ENCODE measurements around the gene DCXR. TPM values are rescaled to one million over a fixed set of nuclear protein-coding genes. Genes with fewer than 3 reads are reported as not detected.

The DCXR gene
- total RNA-seq, 1 donor from 2014 or later, result 49.9 TPM

DNA sequence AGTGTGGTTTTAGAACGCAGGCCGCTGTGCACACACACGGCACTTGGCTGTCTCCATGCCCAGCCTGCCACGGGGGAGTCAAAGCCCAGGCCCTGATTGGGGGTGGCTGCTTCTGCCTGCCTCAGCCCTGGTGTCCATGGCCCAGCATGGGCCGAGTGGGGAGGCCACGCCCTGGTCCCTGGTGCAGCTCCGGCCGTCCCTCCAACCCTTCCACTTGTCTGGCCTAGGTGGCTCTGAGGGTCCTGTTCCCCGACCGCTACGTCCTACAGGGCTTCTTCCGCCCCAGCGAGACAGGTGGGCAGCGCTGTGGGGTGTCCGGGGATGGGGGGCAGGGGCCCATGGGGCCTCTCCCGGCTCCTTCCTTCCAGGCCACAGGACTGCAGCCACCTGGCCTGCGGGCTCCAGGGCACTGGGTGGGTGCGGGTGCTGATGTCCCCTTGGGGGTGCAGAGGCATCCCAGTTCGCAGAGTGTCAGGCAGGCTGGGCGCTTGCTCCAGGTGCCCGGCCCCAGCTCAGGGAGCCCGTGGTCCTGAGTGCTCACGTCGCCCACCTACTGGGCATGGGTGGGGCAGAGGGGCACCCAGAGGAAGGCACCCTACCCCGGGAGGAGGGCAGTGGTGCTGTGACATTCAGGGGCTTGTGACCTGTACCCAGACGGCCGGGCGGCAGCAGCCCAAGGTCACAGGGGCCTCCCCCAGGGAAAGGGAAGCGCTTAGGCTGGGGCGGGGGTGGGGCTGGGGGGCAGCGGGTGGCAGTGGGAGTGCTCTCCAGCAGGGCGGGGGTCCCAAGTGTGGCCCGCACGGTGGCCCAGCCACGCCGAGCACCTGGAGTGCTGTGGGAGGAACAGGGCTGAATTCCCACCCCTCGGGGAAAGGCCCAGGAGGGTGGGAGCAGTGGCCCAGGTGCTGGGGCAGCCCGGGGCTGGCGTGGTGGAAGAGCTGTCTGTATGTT, 26.6 kb downstream of the DCXR start:
- Histone ChIP-seq H3K4me3 (ENCODE audit: insufficient read depth, low read depth, low read length) (no peak overlapping the region), H3K27ac (ENCODE audit: low read depth, low read length) (no peak overlapping the region), H3K4me2 (ENCODE audit: low read length) (no peak overlapping the region), H3K9me3 (ENCODE audit: insufficient read depth, low read depth, low read length) (no peaks in the 10 kb centered on the region), H4K20me1 (ENCODE audit: insufficient read depth, low read length) (peaks cover 5% of the 10 kb centered on the region), H3K27me3 (ENCODE audit: insufficient read depth, low read length) (no peaks in the 10 kb centered on the region), H3K36me3 (ENCODE audit: insufficient read depth, low read length) (no peaks in the 10 kb centered on the region), H3K9ac (ENCODE audit: low read length) (no peak overlapping the region), H3K4me1 (ENCODE audit: insufficient read depth, low read length) (peaks cover 21% of the 10 kb centered on the region), H2AFZ (ENCODE audit: low read depth, low read length) (no peak overlapping the region), H3K79me2 (ENCODE audit: insufficient read depth, low read length) (no peaks in the 10 kb centered on the region)
- H3K27me3 Mint-ChIP-seq (ENCODE audit: low read depth, unreplicated experiment), result no peaks in the 10 kb centered on the region
- FAIRE-seq (no peak), DNase-seq (ENCODE audit: low read depth) (no peak)
- H3K27ac Mint-ChIP-seq (ENCODE audit: unreplicated experiment), result no peak overlapping the region
- no peaks in the 10 kb centered on the region for H3K36me3 Mint-ChIP-seq (ENCODE audit: low read depth, unreplicated experiment)
- H3K4me3 Mint-ChIP-seq (ENCODE audit: unreplicated experiment), result no peak overlapping the region
- H3K4me1 Mint-ChIP-seq (ENCODE audit: low read depth, unreplicated experiment), result peaks cover 5% of the 10 kb centered on the region
- H3K9me3 Mint-ChIP-seq (ENCODE audit: unreplicated experiment), result no peaks in the 10 kb centered on the region
- TF ChIP-seq CTCF (IDR thresholded peaks at IDR 0.05; ENCODE audit: insufficient read depth, low read depth, low read length) (no peak), EZH2 (IDR thresholded peaks at IDR 0.05; ENCODE audit: insufficient read depth, low read length) (no peak)

DNA sequence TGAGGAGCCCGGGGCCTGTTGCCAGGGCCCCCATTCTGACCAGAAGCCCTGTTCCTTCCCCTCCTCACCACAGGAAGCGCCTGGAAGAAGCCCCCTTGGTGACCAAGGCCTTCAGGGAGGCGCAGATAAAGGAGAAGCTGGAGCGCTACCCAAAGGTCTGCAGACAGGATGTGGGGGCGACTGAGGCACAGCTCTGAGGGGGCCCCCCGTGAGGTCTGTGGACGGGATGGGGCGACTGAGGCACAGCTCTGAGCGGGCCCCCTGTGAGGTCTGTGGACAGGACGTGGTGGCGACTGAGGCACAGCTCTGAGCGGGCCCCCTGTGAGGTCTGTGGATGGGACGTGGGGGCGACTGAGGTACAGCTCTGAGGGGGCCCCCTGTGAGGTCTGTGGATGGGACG, 28.1 kb downstream of the DCXR start:
- no peak overlapping the region for H3K9ac ChIP-seq (ENCODE audit: low read length)
- no peaks in the 10 kb centered on the region for H3K27me3 ChIP-seq (ENCODE audit: insufficient read depth, low read length)
- peaks cover 6% of the 10 kb centered on the region for H4K20me1 ChIP-seq (ENCODE audit: insufficient read depth, low read length)
- Mint-ChIP-seq H3K4me3 (ENCODE audit: unreplicated experiment) (no peak overlapping the region), H3K4me1 (ENCODE audit: low read depth, unreplicated experiment) (peaks cover 6% of the 10 kb centered on the region), H3K9me3 (ENCODE audit: unreplicated experiment) (no peaks in the 10 kb centered on the region), H3K27ac (ENCODE audit: unreplicated experiment) (no peak overlapping the region), H3K27me3 (ENCODE audit: low read depth, unreplicated experiment) (no peaks in the 10 kb centered on the region), H3K36me3 (ENCODE audit: low read depth, unreplicated experiment) (no peaks in the 10 kb centered on the region)
- no peaks in the 10 kb centered on the region for H3K36me3 ChIP-seq (ENCODE audit: insufficient read depth, low read length)
- no peak for FAIRE-seq
- no peaks in the 10 kb centered on the region for H3K9me3 ChIP-seq (ENCODE audit: insufficient read depth, low read depth, low read length)
- H2AFZ ChIP-seq (ENCODE audit: low read depth, low read length), result no peak overlapping the region
- H3K27ac ChIP-seq (ENCODE audit: low read depth, low read length), result no peak overlapping the region
- no peaks in the 10 kb centered on the region for H3K79me2 ChIP-seq (ENCODE audit: insufficient read depth, low read length)
- DNase-seq (ENCODE audit: low read depth), result no peak
- no peak overlapping the region for H3K4me2 ChIP-seq (ENCODE audit: low read length)
- peaks cover 25% of the 10 kb centered on the region for H3K4me1 ChIP-seq (ENCODE audit: insufficient read depth, low read length)
- TF ChIP-seq EZH2 (IDR thresholded peaks at IDR 0.05; ENCODE audit: insufficient read depth, low read length) (no peak), CTCF (IDR thresholded peaks at IDR 0.05; ENCODE audit: insufficient read depth, low read depth, low read length) (no peak)
- no peak overlapping the region for H3K4me3 ChIP-seq (ENCODE audit: insufficient read depth, low read depth, low read length)

DNA sequence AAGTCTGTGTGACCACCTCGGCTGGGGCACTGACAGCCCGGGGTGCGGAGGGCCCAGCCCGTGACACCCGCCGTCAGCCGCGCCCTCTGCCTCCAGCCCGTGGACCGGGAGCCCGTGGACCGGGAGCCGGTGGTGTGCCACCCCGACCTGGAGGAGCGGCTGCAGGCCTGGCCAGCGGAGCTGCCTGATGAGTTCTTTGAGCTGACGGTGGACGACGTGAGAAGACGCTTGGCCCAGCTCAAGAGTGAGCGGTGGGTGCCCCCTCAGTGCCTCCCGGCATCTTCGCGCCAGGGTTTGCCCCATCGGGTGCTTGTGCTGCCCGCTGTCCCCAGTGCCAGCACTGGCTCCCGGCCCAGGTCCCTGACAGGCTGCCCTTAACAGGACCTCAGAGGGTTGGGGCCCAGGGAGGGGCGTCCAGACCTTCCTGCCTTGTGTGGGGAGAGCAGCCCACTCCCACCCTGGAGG, 28.5 kb downstream of the DCXR start:
- H3K36me3 ChIP-seq (ENCODE audit: insufficient read depth, low read length), result no peaks in the 10 kb centered on the region
- no peaks in the 10 kb centered on the region for H3K27me3 Mint-ChIP-seq (ENCODE audit: low read depth, unreplicated experiment)
- no peak overlapping the region for H3K4me3 ChIP-seq (ENCODE audit: insufficient read depth, low read depth, low read length)
- H3K9ac ChIP-seq (ENCODE audit: low read length), result no peak overlapping the region
- no peaks in the 10 kb centered on the region for H3K36me3 Mint-ChIP-seq (ENCODE audit: low read depth, unreplicated experiment)
- H2AFZ ChIP-seq (ENCODE audit: low read depth, low read length), result no peak overlapping the region
- H3K4me2 ChIP-seq (ENCODE audit: low read length), result no peak overlapping the region
- H3K27me3 ChIP-seq (ENCODE audit: insufficient read depth, low read length), result no peaks in the 10 kb centered on the region
- H3K9me3 ChIP-seq (ENCODE audit: insufficient read depth, low read depth, low read length), result no peaks in the 10 kb centered on the region
- TF ChIP-seq EZH2 (IDR thresholded peaks at IDR 0.05; ENCODE audit: insufficient read depth, low read length), result no peak
- H3K4me3 Mint-ChIP-seq (ENCODE audit: unreplicated experiment), result no peak overlapping the region
- peaks cover 6% of the 10 kb centered on the region for H3K4me1 Mint-ChIP-seq (ENCODE audit: low read depth, unreplicated experiment)
- no peak for DNase-seq (ENCODE audit: low read depth)
- peaks cover 6% of the 10 kb centered on the region for H4K20me1 ChIP-seq (ENCODE audit: insufficient read depth, low read length)
- H3K79me2 ChIP-seq (ENCODE audit: insufficient read depth, low read length), result no peaks in the 10 kb centered on the region
- peaks cover 29% of the 10 kb centered on the region for H3K4me1 ChIP-seq (ENCODE audit: insufficient read depth, low read length)
- FAIRE-seq, result no peak
- no peak overlapping the region for H3K27ac Mint-ChIP-seq (ENCODE audit: unreplicated experiment)
- no peaks in the 10 kb centered on the region for H3K9me3 Mint-ChIP-seq (ENCODE audit: unreplicated experiment)
- H3K27ac ChIP-seq (ENCODE audit: low read depth, low read length), result no peak overlapping the region

Data from astrocyte (in vitro differentiated cells and primary cell).